Endothelial cell of umbilical vein (primary cell): ENCODE measurements around the gene PRDM7. TPM values are rescaled to one million over a fixed set of nuclear protein-coding genes. Genes with fewer than 3 reads are reported as not detected.

Experiments used
- BruUV-seq: library from RNA; stranded (reverse); fragments of 400-500 nt; replicated peaks from 2 replicates; lab custom pipeline; 2021; lab: Mats Ljungman, UMichigan
- CTCF ChIA-PET: fragments of 300-600, 350-600 bp; sonication (Branson Sonifier 250); formaldehyde crosslinking; loops from one replicate; lab custom pipeline; 2021; ENCODE audit warnings: antibody characterized with exemption, inconsistent platforms; lab: Charles Lee
- POLR2A ChIA-PET: fragments of 300-600, 350-600 bp; sonication (Branson Sonifier 250); formaldehyde crosslinking; loops from one replicate; lab custom pipeline; 2021; ENCODE audit warnings: antibody characterized with exemption, inconsistent platforms; lab: Charles Lee
- DNase-seq: peaks from one replicate; pipeline ENCODE4 v3.0.0-alpha.2; 2011; ENCODE audit warnings: low read depth, low spot score
- FAIRE-seq: peaks from 2 replicates; lab custom pipeline; 2011; peaks lifted over from hg19 to GRCh38; lab: Jason Lieb, UNC
- H2AFZ ChIP-seq: 2 replicates; pipeline ENCODE4 v1.6.0; 2012; ENCODE audit warnings: low read depth, low read length, control low read depth, inconsistent platforms
- H3K27ac ChIP-seq: 2 replicates; pipeline ENCODE4 v1.5.1; 2011; ENCODE audit warnings: low read depth, mild to moderate bottlenecking, control low read depth, low read length, moderate library complexity; ENCODE audit not compliant: insufficient read depth
- H3K27me3 ChIP-seq, 2 experiments: 2 replicates each; pipeline versions ENCODE4 v1.6.0 to v1.6.1; 2011; ENCODE audit warnings: low read length in 2 of 2, mixed read lengths in 1 of 2; ENCODE audit not compliant: control insufficient read depth in 2 of 2, insufficient read depth in 2 of 2
- H3K36me3 ChIP-seq, 2 experiments: 2 replicates in 1 of 2; 3 replicates in 1 of 2; pipeline ENCODE4 v1.5.1; 2011; ENCODE audit warnings: low read length in 2 of 2, mild to moderate bottlenecking in 1 of 2, moderate library complexity in 1 of 2; ENCODE audit not compliant: control insufficient read depth in 2 of 2, insufficient read depth in 2 of 2; ENCODE audit errors: extremely low read depth in 1 of 2
- H3K4me1 ChIP-seq: 3 replicates; pipeline ENCODE4 v1.5.1; 2011; ENCODE audit warnings: mild to moderate bottlenecking, low read length; ENCODE audit not compliant: control insufficient read depth, insufficient read depth; ENCODE audit errors: extremely low read depth
- H3K4me2 ChIP-seq: 2 replicates; pipeline ENCODE4 v1.6.1; 2011; ENCODE audit warnings: low read length, control low read depth, mixed read lengths; ENCODE audit not compliant: insufficient read depth
- H3K4me3 ChIP-seq, 3 experiments: fragments of 200-600 bp in 1 of 3; sonication (generic), shearing (Covaris generic) in 1 of 3; replicated peaks in 1 of 3; 2 replicates each; pipeline ENCODE4 v1.5.1; 2011 to 2016; ENCODE audit warnings: control low read depth in 3 of 3, low read length in 3 of 3, mild to moderate bottlenecking in 2 of 3, inconsistent platforms in 1 of 3, low read depth in 1 of 3, moderate library complexity in 1 of 3; ENCODE audit not compliant: insufficient read depth in 1 of 3
- H3K79me2 ChIP-seq: 2 replicates; pipeline ENCODE4 v1.6.0; 2012; ENCODE audit warnings: low read length, inconsistent platforms; ENCODE audit not compliant: control insufficient read depth, insufficient read depth
- H3K9ac ChIP-seq: replicated peaks from 2 replicates; pipeline ENCODE3; 2011; ENCODE audit warnings: low read length, control low read depth; ENCODE audit not compliant: insufficient read depth; ENCODE audit errors: extremely low read depth
- H3K9me1 ChIP-seq: replicated peaks from 3 replicates; pipeline ENCODE4 v1.6.0; 2011; ENCODE audit warnings: mild to moderate bottlenecking, low read length; ENCODE audit not compliant: control insufficient read depth, insufficient read depth; ENCODE audit errors: extremely low read depth
- H3K9me3 ChIP-seq: replicated peaks from 2 replicates; pipeline ENCODE4 v1.5.1; 2012; ENCODE audit warnings: low read length, inconsistent platforms; ENCODE audit not compliant: control insufficient read depth, insufficient read depth
- H4K20me1 ChIP-seq: replicated peaks from 2 replicates; pipeline ENCODE3; 2011; ENCODE audit warnings: mild to moderate bottlenecking, low read length; ENCODE audit not compliant: control insufficient read depth, insufficient read depth; ENCODE audit errors: extremely low read depth
- CTCF ChIP-seq, 2 donors: IDR thresholded peaks; 1 replicate in 1 of 2; 2 replicates in 1 of 2; pipeline ENCODE4 v1.5.1; 2011; ENCODE audit warnings: low read length in 2 of 2, mild to moderate bottlenecking in 2 of 2, moderate library complexity in 2 of 2, control low read depth in 1 of 2, inconsistent platforms in 1 of 2, low read depth in 1 of 2; ENCODE audit not compliant: insufficient read depth in 1 of 2; ENCODE audit errors: extremely low read depth in 1 of 2
- EZH2 ChIP-seq: IDR thresholded peaks from 2 replicates; pipeline ENCODE4 v1.6.1; 2012; ENCODE audit warnings: borderline replicate concordance, low read depth, mild to moderate bottlenecking, moderate library complexity, low read length, inconsistent platforms; ENCODE audit not compliant: severe bottlenecking
- FOS ChIP-seq: IDR thresholded peaks from 2 replicates; pipeline ENCODE4 v1.6.1; 2011; ENCODE audit warnings: mild to moderate bottlenecking, low read length, moderate library complexity, borderline replicate concordance; ENCODE audit not compliant: insufficient read depth
- GATA2 ChIP-seq: IDR thresholded peaks from 2 replicates; pipeline ENCODE4 v1.7.0; 2011; ENCODE audit warnings: low read depth, mild to moderate bottlenecking, moderate library complexity, mixed read lengths, low read length; ENCODE audit not compliant: insufficient read length, insufficient read depth
- JUN ChIP-seq: IDR thresholded peaks from 2 replicates; pipeline ENCODE4 v1.6.1; 2011; ENCODE audit warnings: borderline replicate concordance, low read depth; ENCODE audit not compliant: insufficient read length, insufficient read depth
- MAX ChIP-seq: IDR thresholded peaks from 2 replicates; pipeline ENCODE4 v1.6.1; 2011; ENCODE audit not compliant: insufficient read depth, insufficient read length
- MYC ChIP-seq: IDR thresholded peaks from one replicate; pipeline ENCODE4 v1.6.1; 2011; ENCODE audit warnings: mild to moderate bottlenecking, low read depth, low read length
- POLR2A ChIP-seq: IDR thresholded peaks from 2 replicates; pipeline ENCODE4 v1.6.1; 2012; ENCODE audit warnings: low read depth, mild to moderate bottlenecking, control low read depth, low read length
- POLR2AphosphoS5 ChIP-seq: IDR thresholded peaks from 2 replicates; pipeline ENCODE4 v1.6.1; 2012; ENCODE audit warnings: low read depth, mild to moderate bottlenecking, control low read depth, low read length, moderate library complexity; ENCODE audit not compliant: insufficient read depth
- dilution Hi-C: fragments of 300-500 bp; cut with MboI; formaldehyde crosslinking; loops from one replicate; pipeline ENCODE4 v1.15.0; 2019; ENCODE audit warnings: low sequenced_read_pairs; ENCODE audit not compliant: extremely low pct_ligation_motif_present
- intact Hi-C: fragments of 100-400 bp; cut with micrococcal nuclease; formaldehyde crosslinking; loops from one replicate; pipeline ENCODE4 v1.10.0; 2022
- polyA plus RNA-seq, 4 experiments: library from polyadenylated mRNA; depleted of rRNA in 3 of 4; stranded (reverse) in 3 of 4; unstranded in 1 of 4; fragments of >200 nt; gene quantifications; 2 replicates each; pipeline versions ENCODE4 v1.2.1 to v1.2.3, GENCODE V29; 2011 to 2012; ENCODE audit warnings: missing spikeins in 1 of 4
- total RNA-seq: library from RNA; stranded (reverse); gene quantifications from 2 replicates; pipeline ENCODE4 v1.2.3, GENCODE V29; 2021

PRDM7 gene
- total and polyA plus RNA-seq, 2 donors (not counting 3 experiments of a cell fraction or from before 2014, with no cell fraction given), result not detected

GRCh38 chr16:90044111-90044551 is 33.0 kb downstream of the PRDM7 start:
- Histone ChIP-seq H3K4me3 (no peak overlapping the region), H3K4me1 (peaks cover 8% of the 10 kb centered on the region), H2AFZ (no peak overlapping the region), H3K79me2 (no peaks in the 10 kb centered on the region), H3K4me2 (no peak overlapping the region), H3K36me3 (peaks cover 0 to 18% of the 10 kb centered on the region in 2 experiments), H3K27ac (no peak overlapping the region), H3K9ac (no peak overlapping the region), H3K9me3 (no peaks in the 10 kb centered on the region), H4K20me1 (no peaks in the 10 kb centered on the region), H3K27me3 (peaks cover 0 to 2% of the 10 kb centered on the region in 2 experiments), H3K9me1 (no peaks in the 10 kb centered on the region)
- intact Hi-C loops (no loop called here), dilution Hi-C loops (no loop called here)
- ChIA-PET CTCF (interaction anchor here (1.1 kb wide), 1 partner anchor 38 kb away, joined by 3 read pairs; no protein-coding TSS in a partner anchor), POLR2A (no interaction called here)
- BruUV-seq, result TSS peak; percentile 12
- no peak for TF ChIP-seq CTCF (IDR thresholded peaks at IDR 0.05; ENCODE audit: extremely low read depth in 1 of 2, insufficient read depth in 1 of 2, low read depth in 1 of 2, low read length in 2 of 2)
- no peak for TF ChIP-seq MAX
- TF ChIP-seq POLR2AphosphoS5, result no peak
- TF ChIP-seq GATA2, result no peak
- TF ChIP-seq FOS, result no peak
- no peak for TF ChIP-seq POLR2A
- TF ChIP-seq JUN, result no peak
- TF ChIP-seq EZH2, result no peak
- no peak for TF ChIP-seq MYC
- FAIRE-seq (no peak), DNase-seq (no peak)
